ENCODE measurements around the gene BRINP2.

GRCh38 chr1:177135250-177135649, 35.5 kb upstream of the BRINP2 start:
- TF ChIP-seq POLR2A (IDR thresholded peaks at IDR 0.05; ENCODE audit: low read depth), result no peak
- no peak for TF ChIP-seq CTCF (IDR thresholded peaks at IDR 0.05)
- TF ChIP-seq POLR2AphosphoS5 (IDR thresholded peaks at IDR 0.05), result no peak
- TF ChIP-seq EP300 (IDR thresholded peaks at IDR 0.05), result no peak
